ENCODE results near the gene SHANK2.

The SHANK2 gene

GRCh38 chr11:71268706-71269321, 16.4 kb upstream of the SHANK2 start:
- no peak for DNase-seq

DNA sequence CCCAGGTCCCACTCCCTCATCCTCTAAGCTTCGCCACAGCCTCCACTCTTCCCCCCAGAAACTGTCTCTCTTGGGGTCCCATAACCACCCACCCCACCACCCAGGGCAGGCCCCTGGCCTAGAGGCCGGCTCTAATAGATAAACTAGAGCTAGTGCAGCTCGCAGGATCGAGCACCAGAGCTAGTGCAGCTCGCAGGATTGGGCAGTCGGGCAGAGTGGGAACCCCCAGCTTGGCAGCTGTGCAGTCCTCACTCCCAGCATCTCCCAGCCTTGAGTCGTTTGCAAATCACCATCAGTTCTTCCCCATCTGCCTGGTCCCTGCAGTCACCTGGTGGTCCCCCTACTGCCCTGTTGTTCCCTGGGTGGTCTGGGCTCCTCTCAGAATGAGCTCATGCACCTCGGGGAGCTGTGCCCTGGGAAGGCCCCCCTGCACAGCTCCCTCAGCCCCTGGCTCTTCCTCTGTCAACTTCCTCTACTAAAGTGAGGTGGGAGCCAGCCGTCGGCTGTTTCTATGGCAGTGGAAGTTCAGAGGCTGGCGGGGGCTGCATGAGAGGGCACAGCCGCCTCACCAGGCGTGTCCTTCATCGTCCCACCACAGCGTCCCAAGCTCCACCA, 15.5 kb upstream of the SHANK2 start:
- no peak for DNase-seq

GRCh38 chr11:71266114-71266833, 13.9 kb upstream of the SHANK2 start:
- no peak for DNase-seq

DNA sequence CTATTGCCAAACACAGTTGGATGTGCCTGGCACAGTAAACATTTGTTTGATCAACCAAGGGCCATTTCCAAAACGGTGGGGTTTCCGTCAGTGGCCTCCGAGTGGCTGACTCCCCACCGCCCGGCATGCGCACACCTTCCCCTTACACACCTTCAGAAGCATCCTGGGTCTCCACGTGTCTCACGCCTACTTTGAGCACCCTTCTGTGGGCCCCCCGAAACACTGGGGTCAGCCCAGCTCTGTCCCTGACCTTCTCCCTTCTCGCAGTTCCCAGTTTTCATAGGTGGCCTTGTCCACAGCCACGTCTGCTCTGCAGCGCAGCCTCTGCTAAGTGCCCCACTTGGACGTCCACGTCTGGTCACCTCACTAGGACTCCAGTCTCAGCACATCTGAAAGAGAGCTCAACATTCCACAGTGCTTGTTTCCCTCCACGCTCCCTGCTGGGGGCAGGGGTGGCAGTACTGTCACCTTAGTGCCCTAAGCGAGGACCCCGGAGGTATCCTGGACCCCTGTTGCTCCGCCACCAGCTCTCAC, 13.2 kb upstream of the SHANK2 start:
- no peak for DNase-seq

DNA sequence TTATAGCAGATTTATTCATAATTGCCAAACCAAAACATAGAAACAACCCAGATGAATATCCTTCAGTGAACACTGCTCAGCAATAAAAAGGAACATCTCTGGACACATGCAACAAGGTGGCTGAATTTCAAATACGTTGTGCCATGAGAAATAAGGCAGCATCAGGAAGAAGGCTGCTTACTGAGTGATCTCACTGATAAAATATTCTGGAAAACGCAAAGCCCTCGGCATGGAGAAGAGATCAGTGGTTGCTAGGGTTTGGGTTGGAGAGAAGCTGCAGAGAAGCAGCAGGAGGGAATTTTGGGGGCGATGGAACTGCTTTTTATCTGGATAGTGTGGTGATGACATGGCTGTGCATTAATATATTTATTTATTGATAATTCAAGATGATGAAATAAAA, 11.0 kb upstream of the SHANK2 start:
- DNase-seq, result no peak

DNA sequence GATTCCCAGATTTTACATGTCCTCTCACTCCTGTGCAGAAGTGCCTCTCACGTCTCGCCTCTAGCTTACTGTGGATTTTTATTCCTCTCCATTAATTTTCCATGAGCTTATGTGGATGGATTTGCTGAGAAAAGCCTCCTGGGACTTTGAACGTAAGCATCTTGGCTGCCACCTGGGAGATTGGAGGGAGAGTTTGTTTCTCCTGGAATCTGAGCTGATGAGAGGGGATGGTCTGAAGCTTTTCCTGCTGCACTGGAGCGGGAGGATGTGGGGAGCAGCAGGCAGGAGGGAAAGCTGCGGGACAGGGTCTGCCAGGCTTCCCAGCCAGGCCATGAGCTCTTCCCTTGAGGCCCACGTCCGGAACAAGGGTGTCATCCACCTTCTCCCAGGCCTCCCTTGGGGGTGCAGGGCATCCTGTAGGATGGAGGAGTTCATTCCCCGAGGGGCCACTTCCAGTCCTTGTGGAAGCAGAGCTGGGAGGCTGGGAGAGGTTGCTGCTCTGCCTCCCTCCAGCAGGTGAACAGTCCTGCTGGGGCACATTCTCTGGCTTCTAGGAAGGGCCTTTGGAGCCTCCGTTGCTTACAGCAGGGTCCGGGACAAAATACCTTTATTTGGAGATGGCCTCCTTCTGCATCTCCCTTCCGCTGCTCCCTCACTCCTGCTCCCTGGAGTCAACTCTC, 3.6 kb upstream of the SHANK2 start:
- no peak for DNase-seq

GRCh38 chr11:71255323-71255722, 2.9 kb upstream of the SHANK2 start:
- DNase-seq, result no peak

- DNase-seq, result no peak
Measured at GRCh38 chr11:71253794-71254193, 1.4 kb upstream of the SHANK2 start.

DNA sequence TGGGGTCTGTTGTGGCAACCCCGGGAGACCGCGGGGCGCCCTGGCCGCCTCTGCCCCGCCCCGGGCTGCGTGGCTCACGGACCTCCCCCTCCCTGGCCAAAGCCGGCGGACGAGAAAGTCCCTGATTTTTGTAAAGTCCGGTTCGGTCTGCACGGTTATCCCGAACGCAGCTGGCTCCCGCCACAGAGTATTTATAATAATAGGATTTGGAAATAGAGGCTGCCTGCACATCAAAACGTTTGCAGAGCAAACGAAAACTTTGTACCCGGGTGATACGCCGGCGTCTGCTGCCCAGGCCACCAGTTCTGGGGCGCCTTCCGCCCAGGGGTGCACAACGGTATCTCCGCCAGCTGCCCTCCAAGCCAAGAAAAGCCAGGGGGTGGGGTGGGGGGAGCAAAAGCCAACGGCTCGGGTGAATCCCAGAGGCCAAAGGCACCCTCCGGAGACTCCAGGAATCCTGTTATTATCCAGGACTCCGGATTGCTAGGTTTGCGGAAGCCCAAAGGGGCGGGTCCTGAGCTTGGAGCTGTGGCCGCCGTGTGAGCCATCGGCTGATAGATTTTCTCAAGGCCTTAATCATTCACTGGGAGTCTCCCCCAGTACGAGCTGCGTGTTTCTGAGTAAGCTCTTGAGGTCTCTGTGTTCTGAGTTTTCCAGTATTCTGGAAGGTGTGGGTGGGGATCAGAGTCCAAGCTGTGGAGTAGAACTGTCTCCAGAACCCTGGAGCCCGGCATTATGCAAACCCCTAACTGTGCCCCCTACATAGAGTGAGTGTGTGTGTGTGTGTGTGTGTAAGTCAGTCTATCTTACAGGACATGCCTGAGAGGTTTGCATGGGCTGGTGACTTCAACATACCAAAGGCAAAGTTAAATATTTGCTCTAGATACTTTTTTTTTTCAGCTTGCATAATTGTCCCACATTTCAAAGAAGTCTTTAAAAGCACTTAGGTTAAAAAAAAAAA, 673 bp upstream of the SHANK2 start:
- no peak for DNase-seq

DNA sequence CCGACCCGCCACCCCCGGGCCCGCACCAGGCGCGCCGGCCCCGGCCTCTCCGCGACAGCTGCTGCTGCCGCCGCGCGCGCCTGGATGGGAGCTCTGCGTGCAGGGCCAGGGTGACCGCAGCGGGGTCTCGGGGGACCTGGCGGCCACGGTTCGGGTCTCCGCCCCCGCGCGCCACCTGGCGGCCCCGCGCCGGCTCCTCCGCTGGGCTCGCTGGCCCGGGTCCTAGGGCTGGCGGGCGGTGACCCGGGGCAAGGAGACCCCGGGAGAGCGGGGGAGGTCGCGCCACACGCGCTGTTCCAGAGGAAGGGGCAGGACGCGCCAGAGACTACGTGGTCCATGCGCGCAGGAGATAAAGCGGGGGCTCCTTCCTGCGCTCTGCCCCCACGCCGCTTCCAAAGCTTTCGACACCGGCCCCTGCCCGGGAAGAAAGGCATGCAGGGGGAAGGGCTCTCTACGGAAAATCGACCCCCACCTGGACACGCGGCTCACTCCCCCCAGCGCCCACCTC, 562 bp downstream of the SHANK2 start:
- no peak for DNase-seq

DNA sequence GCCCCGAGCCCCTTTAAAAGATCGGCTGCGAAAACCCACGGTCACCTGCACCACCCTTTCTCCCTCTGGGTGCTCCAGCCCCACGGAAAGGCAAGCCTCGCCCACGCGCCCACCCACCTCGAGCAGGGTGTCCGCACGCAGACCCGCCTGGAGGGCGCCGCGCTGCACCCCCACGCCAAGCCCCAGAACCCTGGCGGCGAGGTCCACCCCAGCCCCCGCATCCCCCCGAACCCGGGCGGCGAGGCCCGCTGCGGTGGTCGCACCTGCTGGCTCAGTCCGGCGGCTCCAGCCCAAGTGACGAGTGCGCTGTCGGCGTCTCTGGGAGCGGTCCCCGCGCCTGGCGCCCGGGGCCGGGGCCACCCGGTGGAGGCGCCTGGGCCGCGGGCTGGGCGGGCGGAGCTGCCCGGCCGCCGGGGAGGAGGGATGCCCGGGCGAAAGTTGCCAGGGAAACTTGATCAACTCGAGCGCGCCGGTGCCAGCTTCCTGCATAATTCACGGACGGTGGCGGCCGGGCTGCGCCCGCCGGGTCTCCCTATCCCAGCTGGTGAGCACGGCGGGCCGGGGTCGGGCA, 1.1 kb downstream of the SHANK2 start:
- DNase-seq, result no peak

DNA sequence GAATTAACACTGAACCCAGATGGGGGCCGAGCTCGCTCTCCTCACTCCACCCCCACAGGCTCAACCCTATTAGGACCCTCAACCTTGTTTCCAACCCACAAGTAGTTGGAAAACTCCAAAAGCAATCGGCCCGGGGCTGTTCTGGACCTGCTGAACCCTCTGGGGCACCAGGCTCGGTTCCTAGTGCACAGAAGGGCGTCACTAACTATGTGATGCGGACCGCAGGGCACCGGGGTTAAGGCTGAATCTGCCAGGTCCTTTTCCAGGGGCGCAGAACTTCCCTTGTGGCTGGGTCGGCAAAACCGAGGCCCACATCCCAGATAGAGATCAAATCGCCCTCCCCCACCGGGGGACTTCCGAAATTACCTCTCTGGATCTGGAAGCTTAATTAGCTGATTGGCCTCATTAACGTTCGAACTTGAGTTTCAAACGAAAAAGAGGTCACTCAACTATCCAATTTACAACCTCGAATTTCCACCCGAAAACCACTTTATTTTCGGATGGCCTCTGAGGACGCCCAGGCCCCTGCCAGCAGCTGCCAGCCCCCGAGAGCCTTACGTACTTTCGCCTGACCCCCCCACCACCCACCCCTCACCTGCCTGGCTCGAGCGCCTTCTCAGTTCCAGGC, 1.7 kb downstream of the SHANK2 start:
- no peak for DNase-seq

- no peak for DNase-seq
Measured at GRCh38 chr11:71249301-71249700, 3.1 kb downstream of the SHANK2 start.

DNA sequence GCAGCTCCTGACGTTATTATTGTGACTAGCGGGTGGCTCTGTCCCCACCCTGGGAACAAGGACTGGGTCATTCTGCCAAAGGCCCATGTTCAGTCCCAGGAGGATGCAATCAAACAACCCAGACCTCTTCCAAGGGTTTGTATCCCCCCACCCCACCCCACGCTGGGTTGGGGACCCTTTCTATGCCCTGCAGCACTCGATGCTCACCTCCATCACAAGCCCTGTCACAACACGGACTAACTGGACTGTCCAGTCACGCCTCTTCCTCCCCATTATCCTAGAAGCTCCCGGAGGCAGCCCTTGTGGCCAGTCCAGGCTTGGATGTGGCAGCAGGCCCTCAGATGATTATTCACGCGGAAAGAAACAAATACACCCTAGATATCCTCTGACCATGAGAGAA, 3.7 kb downstream of the SHANK2 start:
- no peak for DNase-seq

GRCh38 chr11:71248251-71248570, 4.2 kb downstream of the SHANK2 start:
- DNase-seq, result no peak

GRCh38 chr11:71247551-71248250, 4.7 kb downstream of the SHANK2 start:
- DNase-seq, result no peak

- no peak for DNase-seq
Measured at GRCh38 chr11:71246559-71246958, 5.8 kb downstream of the SHANK2 start.

DNA sequence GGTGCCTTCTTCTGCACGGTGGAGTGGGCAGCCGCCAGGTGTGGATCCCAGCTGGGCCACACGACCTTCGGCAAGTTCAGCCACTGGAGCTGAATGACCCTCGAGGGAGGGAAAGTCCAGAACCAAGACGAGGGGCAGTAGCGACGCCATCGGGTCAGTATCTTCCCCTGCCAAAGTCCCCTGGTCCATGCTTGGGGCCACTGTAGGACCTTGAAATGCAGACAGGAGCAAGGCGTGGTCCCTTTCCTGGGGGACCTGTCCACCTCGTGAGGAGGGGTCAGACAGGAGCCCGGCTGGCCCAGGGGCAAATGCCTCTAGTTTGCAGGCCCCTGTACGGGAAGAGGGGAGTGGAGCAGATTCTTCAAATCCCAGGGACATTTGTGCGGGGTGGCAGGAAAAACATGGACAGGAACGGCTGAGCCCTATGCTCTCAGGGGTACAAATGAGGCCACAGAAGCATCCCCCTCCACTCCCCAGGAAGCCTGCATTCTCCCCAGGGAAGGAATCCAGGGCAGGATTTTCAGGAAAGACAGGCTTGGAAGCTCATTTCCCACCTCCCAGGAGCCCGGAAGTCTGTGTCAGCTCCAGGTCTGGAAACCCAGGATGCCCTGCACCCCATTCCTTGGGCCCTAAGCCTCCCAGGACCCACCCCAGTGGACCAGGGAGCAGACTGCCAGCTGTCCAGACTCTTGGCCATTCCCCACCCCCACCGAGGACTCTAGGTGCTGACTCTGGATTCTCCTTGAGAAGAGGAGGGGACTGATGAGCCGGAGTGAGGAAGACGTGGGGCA, 6.6 kb downstream of the SHANK2 start:
- no peak for DNase-seq

DNA sequence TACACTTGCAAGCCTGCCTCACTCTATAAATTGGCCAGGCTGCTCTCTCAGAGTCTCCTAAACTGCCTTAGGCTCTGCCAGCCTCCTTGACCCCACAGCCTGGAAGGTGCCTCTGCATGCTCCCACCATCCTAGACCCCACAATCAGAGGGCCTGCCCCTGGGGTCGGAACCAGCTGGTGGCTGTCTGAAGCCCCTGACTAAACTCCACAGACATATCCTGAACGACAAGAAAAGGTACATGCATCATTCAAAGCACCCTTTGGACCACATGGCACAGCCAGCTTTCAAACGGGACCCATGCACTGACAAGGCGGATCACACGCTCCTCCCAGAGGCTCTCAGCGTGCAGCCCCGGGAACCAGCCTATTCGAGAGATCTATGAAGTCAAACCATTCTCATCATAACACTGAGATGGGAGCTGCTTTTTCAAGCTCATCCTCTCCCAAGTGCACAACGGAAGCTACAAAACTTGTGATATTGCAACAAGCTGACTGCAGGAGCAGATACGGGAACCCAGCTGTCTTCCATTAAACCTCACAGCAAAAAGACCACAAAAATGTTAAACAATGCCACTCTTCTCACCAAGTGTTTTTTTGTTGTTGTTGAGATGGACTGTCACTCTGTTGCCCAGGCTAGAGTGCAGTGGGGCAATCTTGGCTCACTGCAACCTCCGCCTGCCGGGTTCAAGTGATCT, 8.1 kb downstream of the SHANK2 start:
- DNase-seq, result no peak
